Sciatic nerve (tissue), 2 donors: Measurements from ENCODE around the gene SHLD2. TPM values are rescaled to one million over a fixed set of nuclear protein-coding genes. Genes with fewer than 3 reads are reported as not detected.
"Not testable (repeated sequence)": the region's sequence is repeated elsewhere in the genome, so short reads cannot be mapped to it uniquely, and the experiment has no call there.

Source experiments
- ATAC-seq: fragments of 200-7000 bp; cut with Tn5 transposase; one replicate; pipeline ENCODE4 v1.9.1; 2020; ENCODE audit warnings: mild to moderate bottlenecking, moderate library complexity
- DNase-seq: peaks from one replicate; pipeline ENCODE4 v3.0.0-alpha.2; 2020; ENCODE audit warnings: low spot score
- intact Hi-C: fragments of 100-400 bp; cut with DNase I; formaldehyde crosslinking; loops from one replicate; pipeline ENCODE4 v1.14.2; 2022
- total RNA-seq: library from RNA; stranded (reverse); fragmentation: NEBNext Ultra II Directional; extraction: Animal tissue kit (Norgen Biotek cat#: 25700); gene quantifications from one replicate; pipeline ENCODE4 v1.2.1, GENCODE V29; 2021
- donor health status: DM: no; HTN: no; CAD: no.
- donor health status: DM: no; HTN: no; CAD: no.

SHLD2 gene
- total RNA-seq, 1 donor from 2014 or later = 25.8 TPM

DNA sequence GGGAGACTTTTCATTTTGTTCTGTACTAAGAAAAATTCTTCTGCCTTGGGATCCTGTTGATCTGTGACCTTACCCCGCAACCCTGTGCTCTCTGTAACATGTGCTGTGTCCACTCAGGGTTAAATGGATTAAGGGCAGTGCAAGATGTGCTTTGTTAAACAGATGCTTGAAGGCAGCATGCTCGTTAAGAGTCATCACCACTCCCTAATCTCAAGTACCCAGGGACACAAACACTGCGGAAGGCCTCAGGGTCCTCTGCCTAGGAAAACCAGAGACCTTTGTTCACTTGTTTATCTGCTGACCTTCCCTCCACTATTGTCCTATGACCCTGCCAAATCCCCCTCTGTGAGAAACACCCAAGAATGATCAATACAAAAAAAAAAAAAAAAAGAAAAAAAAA, 13.4 kb upstream of the SHLD2 start:
- DNase-seq, ATAC-seq, intact Hi-C loops: not testable (repeated sequence)

- intact Hi-C loops, DNase-seq: not testable (repeated sequence)
- peak; percentile 54 for ATAC-seq
These were observed 12.8 kb upstream of the SHLD2 start for GRCh38 chr10:87082219-87082618.

- peak; percentile 81 for ATAC-seq
- intact Hi-C loops, DNase-seq: not testable (repeated sequence)
These were observed 11.3 kb upstream of the SHLD2 start for GRCh38 chr10:87083576-87084290.

GRCh38 chr10:87084291-87084782, 10.7 kb upstream of the SHLD2 start:
- peak; percentile 70 for ATAC-seq
- intact Hi-C loops = not testable (repeated sequence)

GRCh38 chr10:87085537-87085936, 9.5 kb upstream of the SHLD2 start:
- DNase-seq (no peak), ATAC-seq (no peak)
- intact Hi-C loops = no loop called here

More at GRCh38 chr10:87084291-87084782, 10.7 kb upstream of the SHLD2 start:
- not testable (repeated sequence) for DNase-seq

DNA sequence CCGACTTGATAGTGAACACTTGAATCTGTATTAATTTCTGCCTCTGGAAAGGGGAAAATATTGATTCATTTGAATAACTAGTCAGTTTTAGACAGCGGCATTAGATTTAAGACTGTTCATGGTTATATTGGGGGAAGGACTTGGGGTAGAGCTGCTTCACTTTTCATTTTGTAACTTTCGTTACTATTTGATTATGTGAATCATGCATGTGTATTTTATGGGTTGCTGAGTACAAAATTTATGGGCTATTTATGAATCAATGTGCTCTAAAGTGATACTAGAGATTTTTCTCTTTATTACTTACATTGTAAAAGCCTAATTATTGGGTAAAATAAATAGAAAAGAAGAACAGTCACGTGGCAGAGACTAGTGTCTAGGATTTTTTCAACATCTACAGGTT, 5.3 kb upstream of the SHLD2 start:
- no peak for ATAC-seq
- no peak for DNase-seq
- intact Hi-C loops = no loop called here

- intact Hi-C loops = no loop called here
- DNase-seq (no peak), ATAC-seq (no peak)
These were observed 4.2 kb upstream of the SHLD2 start for GRCh38 chr10:87090779-87091178.

GRCh38 chr10:87092376-87092860, 2.6 kb upstream of the SHLD2 start:
- ATAC-seq = no peak
- intact Hi-C loops = no loop called here
- DNase-seq = no peak

GRCh38 chr10:87092861-87093631, 2.0 kb upstream of the SHLD2 start:
- intact Hi-C loops = no loop called here
- ATAC-seq (peak; percentile 16), DNase-seq (no peak)

DNA sequence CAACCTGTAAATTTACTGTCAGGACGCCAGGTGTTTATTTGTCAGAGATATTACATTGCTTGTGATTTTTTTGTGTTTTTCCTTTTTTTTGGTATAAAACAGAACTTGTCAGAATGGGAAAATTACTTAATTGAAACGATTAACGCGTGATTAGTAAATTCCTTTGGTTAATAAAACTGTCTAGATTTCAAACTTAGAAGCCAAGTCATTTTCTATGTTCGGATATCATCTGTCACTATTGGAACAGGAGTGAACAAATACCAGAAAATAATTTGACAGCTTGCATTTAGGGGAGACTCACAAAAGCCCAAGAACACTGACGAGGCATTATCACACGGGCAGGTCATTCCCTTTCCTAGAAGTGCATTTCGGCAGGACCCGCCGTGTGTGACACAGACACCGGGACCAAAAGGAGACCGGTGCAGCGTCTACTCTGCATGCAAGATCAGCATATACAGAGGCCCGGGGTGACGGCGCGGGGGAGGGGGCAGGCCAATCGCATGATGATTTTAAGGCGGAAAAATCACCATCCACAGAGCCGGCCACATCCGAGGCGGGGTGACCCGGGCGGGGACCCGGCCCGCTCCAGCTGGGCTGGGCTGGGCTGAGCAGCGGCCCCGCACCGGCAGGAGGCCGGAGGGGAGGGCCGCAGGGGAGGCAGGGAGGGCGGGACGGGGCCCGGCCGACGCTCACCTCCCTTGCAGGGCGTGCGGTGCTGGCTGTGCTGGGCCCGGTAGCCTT, 1.2 kb upstream of the SHLD2 start:
- DNase-seq (peak; percentile 72), ATAC-seq (peak; percentile 18)
- intact Hi-C loops = no loop called here

GRCh38 chr10:87095236-87095945, 385 bp downstream of the SHLD2 start:
- DNase-seq (peak; percentile 85), ATAC-seq (peak; percentile 87)
- intact Hi-C loops = no loop called here

DNA sequence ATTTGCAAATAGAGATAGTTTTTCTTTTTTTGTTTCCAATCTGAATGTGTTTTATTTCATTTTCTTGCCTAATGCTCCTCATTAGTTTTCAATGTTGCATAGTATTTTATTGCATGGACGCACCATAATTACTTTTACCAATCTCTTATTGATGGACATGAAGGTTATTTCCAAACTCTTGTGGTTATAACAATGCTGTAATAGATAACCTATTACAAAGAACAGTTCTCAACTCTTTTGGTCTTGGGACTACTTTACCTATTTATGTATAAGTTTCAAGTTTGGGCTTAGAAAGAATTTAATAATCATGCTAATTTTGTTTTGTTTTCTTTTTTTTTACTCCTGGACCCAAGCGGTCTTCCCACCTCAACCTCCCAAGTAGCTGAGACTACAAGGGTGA, 7.0 kb downstream of the SHLD2 start:
- intact Hi-C loops = no loop called here
- DNase-seq = no peak
- no peak for ATAC-seq

DNA sequence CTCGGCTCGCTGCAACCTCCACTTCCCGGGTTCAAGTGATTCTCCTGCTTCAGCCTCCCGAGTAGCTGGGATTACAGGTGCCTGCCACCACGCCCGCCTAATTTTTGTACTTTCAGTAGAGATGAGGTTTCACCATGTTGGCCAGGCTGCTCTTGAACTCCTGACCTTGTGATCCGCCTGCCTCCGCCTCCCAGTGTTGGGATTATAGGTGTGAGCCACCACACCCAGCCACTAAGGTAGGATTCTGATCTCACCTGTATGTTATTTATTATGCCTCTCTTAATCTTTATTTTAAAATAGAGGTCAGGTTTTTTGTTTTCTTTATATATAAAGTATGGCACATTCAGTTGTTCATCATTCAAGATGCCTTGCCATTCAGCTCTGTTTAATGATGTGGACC, 9.7 kb downstream of the SHLD2 start:
- DNase-seq, ATAC-seq, intact Hi-C loops: not testable (repeated sequence)

- no peak for DNase-seq
- no peak for ATAC-seq
- intact Hi-C loops = no loop called here
These were observed 10.6 kb downstream of the SHLD2 start for GRCh38 chr10:87105446-87106124.

GRCh38 chr10:87118122-87118521, 23.1 kb downstream of the SHLD2 start:
- ATAC-seq, DNase-seq, intact Hi-C loops: not testable (repeated sequence)

DNA sequence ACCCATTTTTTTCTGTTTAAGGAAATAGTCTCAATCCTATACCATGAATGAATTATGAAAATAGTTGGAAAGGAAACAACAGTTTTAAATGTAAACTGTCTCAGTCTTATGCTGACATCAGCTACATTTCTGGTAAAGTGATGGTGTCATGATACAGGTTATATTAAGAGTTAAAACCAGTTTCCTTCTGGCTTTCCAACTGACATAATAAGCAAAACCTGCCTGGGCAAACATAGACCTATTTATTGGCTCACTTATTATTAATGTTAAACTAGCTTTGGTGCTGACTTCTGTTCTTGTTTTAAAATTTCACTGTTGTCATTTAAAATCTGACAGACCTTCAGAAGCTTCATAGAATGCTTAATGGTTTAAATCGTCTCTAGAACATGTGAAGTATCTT, 24.0 kb downstream of the SHLD2 start:
- ATAC-seq, intact Hi-C loops, DNase-seq: not testable (repeated sequence)

DNA sequence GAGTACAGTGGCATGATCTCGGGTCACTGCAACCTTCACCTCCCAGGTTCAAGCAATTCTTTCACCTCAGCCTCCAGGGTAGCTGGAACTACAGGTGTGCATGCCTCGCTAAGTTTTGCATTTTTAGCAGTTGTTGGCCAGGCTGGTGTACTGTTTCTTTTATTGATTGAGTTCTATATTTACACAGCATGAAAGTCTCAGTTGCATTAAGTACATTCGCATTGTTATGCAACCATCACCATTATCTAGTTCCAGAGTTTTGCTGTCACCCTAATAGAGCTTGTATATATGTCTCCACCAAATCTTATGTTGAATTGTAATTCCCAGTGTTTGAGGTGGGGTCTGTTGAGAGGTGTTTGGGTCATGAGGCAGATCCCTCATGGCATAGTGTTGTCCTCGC, 28.3 kb downstream of the SHLD2 start:
- DNase-seq, ATAC-seq, intact Hi-C loops: not testable (repeated sequence)

GRCh38 chr10:87127048-87127447, 32.0 kb downstream of the SHLD2 start:
- intact Hi-C loops, DNase-seq: not testable (repeated sequence)

More at GRCh38 chr10:87127048-87127447, 32.0 kb downstream of the SHLD2 start:
- not testable (repeated sequence) for ATAC-seq
